ENCODE results near the gene GABRB3.

Gene GABRB3

GRCh38 chr15:26551473-26551872 is 221.4 kb downstream of the GABRB3 start:
- DNase-seq (ENCODE audit: low read depth), result no peak

- DNase-seq (ENCODE audit: low read depth), result no peak
These were observed 222.0 kb downstream of the GABRB3 start for GRCh38 chr15:26550880-26551279.

GRCh38 chr15:26537663-26538062 is 235.2 kb downstream of the GABRB3 start:
- no peak for DNase-seq (ENCODE audit: low read depth)

GRCh38 chr15:26531489-26531888 is 241.4 kb downstream of the GABRB3 start:
- DNase-seq (ENCODE audit: low read depth), result no peak

GRCh38 chr15:26525096-26525495 is 247.8 kb downstream of the GABRB3 start:
- no peak for DNase-seq (ENCODE audit: low read depth)

- DNase-seq (ENCODE audit: low read depth), result no peak
These were observed 251.1 kb downstream of the GABRB3 start for GRCh38 chr15:26521691-26522198.

GRCh38 chr15:26521130-26521529 is 251.7 kb downstream of the GABRB3 start:
- no peak for DNase-seq (ENCODE audit: low read depth)

GRCh38 chr15:26518885-26519284 is 254.0 kb downstream of the GABRB3 start:
- DNase-seq (ENCODE audit: low read depth), result no peak

GRCh38 chr15:26516102-26516980 is 256.5 kb downstream of the GABRB3 start:
- DNase-seq (ENCODE audit: low read depth), result no peak

GRCh38 chr15:26504009-26504408 is 268.9 kb downstream of the GABRB3 start:
- DNase-seq (ENCODE audit: low read depth), result no peak
